HG02610 (cell line): Measurements from ENCODE around the gene CLTCL1.

Experiments used
- ATAC-seq: cut with Tn5 transposase; IDR thresholded peaks from one replicate; pipeline ENCODE4 v1.9.1; 2021; ENCODE audit warnings: mild to moderate bottlenecking, moderate library complexity; ENCODE audit not compliant: unreplicated experiment

Gene CLTCL1

GRCh38 chr22:19134176-19134831 is 157.2 kb downstream of the CLTCL1 start:
- no peak for ATAC-seq

- ATAC-seq, result no peak
These were observed 158.0 kb downstream of the CLTCL1 start for GRCh38 chr22:19133561-19133960.

GRCh38 chr22:19132693-19133400 is 158.7 kb downstream of the CLTCL1 start:
- ATAC-seq, result no peak

- ATAC-seq, result no peak
These were observed 159.4 kb downstream of the CLTCL1 start for GRCh38 chr22:19132153-19132552.

- ATAC-seq, result no peak
These were observed 159.9 kb downstream of the CLTCL1 start for GRCh38 chr22:19131685-19132015.

- no peak for ATAC-seq
These were observed 160.4 kb downstream of the CLTCL1 start, which contains the start of gene TSSK2 for GRCh38 chr22:19130959-19131684. Gene TSSK2, plus strand, starts transcription at chr22:19131308. Its CDS starts 92 bp downstream, at chr22:19131400.

GRCh38 chr22:19129871-19130270 is 161.6 kb downstream of the CLTCL1 start:
- no peak for ATAC-seq
